Hematopoietic multipotent progenitor cell treated with erythropoietin and hydrocortisone succinate and interleukin-3 and kit ligand, for 15 days (in vitro differentiated cells): ENCODE results near the gene COX19.
"Not testable (repeated sequence)": the region's sequence is repeated elsewhere in the genome, so short reads cannot be mapped to it uniquely, and the experiment has no call there.

Experiments
- DNase-seq: peaks from one replicate; pipeline ENCODE4 v3.0.0-alpha.2; 2015; ENCODE audit warnings: low spot score

COX19 gene

GRCh38 chr7:924541-925231, 50.7 kb downstream of the COX19 start:
- DNase-seq, result no peak

GRCh38 chr7:924042-924441, 51.3 kb downstream of the COX19 start:
- DNase-seq, result not testable (repeated sequence)

DNA sequence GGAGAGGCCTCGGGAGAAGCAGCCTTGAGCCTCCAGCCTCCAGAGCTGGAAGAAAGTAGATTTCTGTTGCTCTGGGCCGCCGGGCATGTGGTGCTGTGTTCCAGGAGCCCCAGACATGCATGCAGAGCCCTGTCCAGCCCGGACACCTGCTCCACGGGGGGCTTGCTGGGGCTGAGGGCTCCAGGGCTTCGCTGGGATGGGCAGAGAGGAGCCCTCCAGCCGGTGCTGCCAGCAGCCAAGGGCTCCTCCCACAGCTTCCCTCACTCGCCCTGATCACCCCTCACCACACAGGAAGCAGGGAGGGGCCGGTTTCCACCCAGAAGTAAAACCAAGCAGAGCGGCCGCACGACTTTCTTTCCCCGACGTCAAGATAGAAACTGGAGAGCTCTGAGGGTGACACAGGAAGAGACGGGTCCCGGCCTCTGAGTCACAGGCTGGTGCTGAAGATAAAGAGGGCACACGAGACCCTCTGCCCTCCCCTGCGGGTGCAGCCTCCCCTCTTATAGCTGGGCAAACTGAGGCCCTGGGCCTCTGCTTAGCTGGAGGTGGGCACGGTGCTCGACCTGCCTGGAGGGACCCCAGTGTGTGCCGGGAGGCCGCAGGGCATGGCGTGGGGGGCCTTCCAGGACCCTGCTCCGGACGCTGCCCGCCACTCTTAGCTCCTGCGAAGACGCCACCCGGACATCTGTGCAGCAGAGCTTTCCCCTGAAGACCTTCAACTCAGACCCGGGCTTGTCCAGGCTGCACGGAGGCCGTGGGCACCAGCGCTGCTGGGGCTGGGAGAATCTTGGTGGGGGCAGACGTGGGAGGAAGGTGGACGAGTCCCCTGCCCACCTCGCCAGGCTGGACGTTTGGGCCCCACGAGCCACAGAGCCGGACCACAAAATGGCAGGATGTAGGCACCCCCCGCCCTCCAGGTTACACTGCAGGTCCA, 52.0 kb downstream of the COX19 start:
- DNase-seq, result no peak

GRCh38 chr7:922334-923107, 52.8 kb downstream of the COX19 start:
- DNase-seq, result no peak

DNA sequence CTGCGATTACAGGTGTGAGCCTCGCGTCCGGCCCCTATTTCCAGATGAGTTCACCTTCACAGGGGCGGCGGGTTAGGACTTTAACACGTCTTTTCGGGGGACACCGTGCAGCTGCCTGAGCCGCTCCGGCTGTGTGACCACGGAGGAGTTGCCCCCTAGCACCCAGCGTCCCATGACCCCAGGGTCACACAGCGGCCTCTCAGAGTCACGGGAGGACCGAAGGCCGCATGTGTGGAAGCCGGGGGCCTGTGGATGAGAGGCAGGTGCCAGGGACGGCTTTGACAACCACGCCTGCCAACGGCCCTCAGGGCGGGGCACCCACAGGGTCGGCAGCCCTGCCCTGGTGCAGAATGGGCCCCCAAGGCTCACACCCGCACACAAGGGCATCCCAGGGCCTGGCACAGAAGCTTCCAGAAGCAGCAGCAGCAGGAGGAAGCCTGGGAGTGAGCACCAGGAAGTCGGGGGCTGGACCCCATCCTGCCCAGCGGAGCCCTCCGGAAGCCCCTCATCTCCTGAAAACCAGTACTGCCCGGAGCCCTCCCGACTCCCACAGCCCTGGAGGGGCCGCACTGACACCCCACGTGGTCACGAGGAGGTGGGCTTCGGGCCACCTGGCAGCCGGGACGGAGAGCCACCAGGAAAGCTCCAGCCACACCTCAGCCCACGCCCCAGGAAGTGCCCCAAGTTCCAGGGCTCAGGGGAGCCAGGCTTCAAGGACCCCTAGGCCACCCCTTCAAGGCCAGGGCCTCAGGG, 53.6 kb downstream of the COX19 start:
- DNase-seq, result no peak

- no peak for DNase-seq
Observed at GRCh38 chr7:921071-921461, 54.3 kb downstream of the COX19 start.

- DNase-seq, result no peak
Observed at GRCh38 chr7:920351-921070, 54.8 kb downstream of the COX19 start.

DNA sequence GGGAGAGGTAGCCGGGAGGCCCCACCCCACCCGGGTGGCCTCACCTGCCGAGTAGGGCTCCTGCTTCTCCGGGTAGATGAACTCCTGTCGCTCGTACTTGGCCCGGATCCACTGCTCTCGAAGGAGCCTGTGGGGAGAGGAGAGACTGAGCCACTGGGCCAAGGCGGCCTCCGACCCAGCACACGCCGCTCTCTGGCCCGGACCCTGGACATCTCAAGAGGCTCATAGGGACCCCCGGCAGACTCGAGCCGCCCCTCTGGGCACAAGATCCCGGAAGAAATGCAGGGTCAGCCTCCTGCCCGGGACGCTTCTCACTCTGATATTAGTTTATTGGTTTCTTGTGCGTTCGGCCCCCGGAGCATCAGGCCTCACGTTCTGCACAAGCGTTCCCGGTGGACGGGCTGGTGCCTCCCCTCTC, 55.4 kb downstream of the COX19 start:
- DNase-seq, result no peak

- no peak for DNase-seq
Observed at GRCh38 chr7:919114-919442, 56.3 kb downstream of the COX19 start.

DNA sequence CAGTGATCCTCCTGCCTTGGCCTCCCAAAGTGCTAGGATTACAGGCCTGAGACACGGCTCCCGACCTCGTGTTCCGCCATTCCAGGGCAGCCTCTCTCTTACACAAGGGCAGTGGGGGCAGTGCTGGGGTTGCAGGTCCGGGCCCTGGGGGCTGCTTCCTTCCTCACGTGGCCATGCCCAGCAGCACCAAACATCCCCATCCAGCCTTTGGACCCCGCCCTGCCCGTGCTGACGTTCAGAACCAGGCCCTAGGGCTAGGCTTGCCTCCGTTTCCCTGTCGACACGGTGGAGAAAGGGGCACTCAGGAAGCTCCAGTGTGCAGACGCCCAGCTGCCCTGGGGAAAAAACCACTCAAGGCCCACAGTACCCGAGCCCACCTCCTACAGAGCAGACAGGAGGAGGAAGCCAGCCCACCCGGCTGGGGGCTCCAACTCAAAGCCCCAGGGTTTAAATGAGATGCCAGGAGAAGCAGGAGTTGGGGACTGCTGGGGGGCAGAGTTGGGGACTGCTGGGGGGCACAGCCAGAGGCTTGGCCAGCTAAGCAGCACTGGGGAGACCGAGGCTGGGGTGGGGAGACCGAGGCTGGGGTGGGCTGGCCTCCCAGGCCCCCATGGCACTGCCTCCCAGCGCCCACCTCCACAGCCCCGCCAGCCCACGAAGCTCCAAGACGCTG, 56.8 kb downstream of the COX19 start:
- DNase-seq, result no peak

DNA sequence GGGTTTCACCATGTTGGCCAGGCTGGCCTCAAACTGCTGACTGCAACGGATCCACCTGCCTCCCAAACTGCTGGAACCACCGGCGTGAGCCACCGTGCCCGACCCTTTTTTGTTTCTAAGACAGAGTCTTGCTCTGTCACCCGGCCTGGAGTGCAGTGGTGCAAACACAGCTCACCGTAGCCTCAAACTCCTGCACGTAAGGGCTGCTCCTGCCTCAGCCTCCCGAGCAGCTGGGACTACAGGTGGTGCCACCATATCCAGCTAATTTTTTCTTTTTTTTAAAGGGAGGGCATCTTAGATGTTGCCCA, 57.3 kb downstream of the COX19 start:
- DNase-seq, result no peak

- no peak for DNase-seq
Observed at GRCh38 chr7:917255-918117, 57.9 kb downstream of the COX19 start.

GRCh38 chr7:916291-916941, 58.9 kb downstream of the COX19 start:
- no peak for DNase-seq
